WTC11 (cell line): ENCODE results near the gene OTOGL. TPM values are rescaled to one million over a fixed set of nuclear protein-coding genes. Genes with fewer than 3 reads are reported as not detected.

Source experiments
- ATAC-seq: fragments of 200-7000 bp; cut with Tn5 transposase; 2 replicates; pipeline ENCODE4 v1.10.0; 2021; ENCODE audit warnings: mild to moderate bottlenecking, moderate library complexity
- CTCF ChIA-PET: fragments of 300-600 bp; sonication (Branson Sonifier 250); formaldehyde crosslinking; loops from one replicate; lab custom pipeline; 2021; ENCODE audit warnings: antibody characterized with exemption; lab: Charles Lee
- POLR2A ChIA-PET: fragments of 350-600 bp; sonication (Branson Sonifier 250); formaldehyde crosslinking; loops from one replicate; lab custom pipeline; 2021; ENCODE audit warnings: antibody characterized with exemption; lab: Charles Lee
- DNase-seq: peaks from one replicate; pipeline ENCODE4 v3.0.0; 2021; ENCODE audit warnings: low spot score
- H3K27ac Mint-ChIP-seq: 2 replicates; pipeline ENCODE4 v1.8.0; 2021; ENCODE audit warnings: mixed read lengths
- H3K27me3 Mint-ChIP-seq: 2 replicates; pipeline ENCODE4 v1.8.0; 2021; ENCODE audit warnings: low read depth, mild to moderate bottlenecking, moderate library complexity, mixed read lengths
- H3K36me3 Mint-ChIP-seq: 2 replicates; pipeline ENCODE4 v1.8.0; 2021; ENCODE audit warnings: mixed read lengths
- H3K4me1 Mint-ChIP-seq: 2 replicates; pipeline ENCODE4 v1.8.0; 2022; ENCODE audit warnings: mixed read lengths
- H3K4me3 Mint-ChIP-seq: 2 replicates; pipeline ENCODE4 v1.8.0; 2021; ENCODE audit warnings: mild to moderate bottlenecking, moderate library complexity, mixed read lengths
- H3K9me3 Mint-ChIP-seq: 2 replicates; pipeline ENCODE4 v1.8.0; 2021; ENCODE audit warnings: mixed read lengths
- AR ChIP-seq: fragments of 250-450 bp; sonication (Bioruptor Pico); IDR thresholded peaks from 2 replicates; pipeline ENCODE4 v1.9.0; 2021; ENCODE audit warnings: mild to moderate bottlenecking
- ATF1 ChIP-seq: sonication (generic); formaldehyde crosslinking; IDR thresholded peaks from 2 replicates; pipeline ENCODE4 v1.8.1; 2023; ENCODE audit warnings: mild to moderate bottlenecking, moderate library complexity, missing genetic modification reagents
- CREM ChIP-seq: sonication (generic); formaldehyde crosslinking; IDR thresholded peaks from 2 replicates; pipeline ENCODE4 v1.8.1; 2022; ENCODE audit warnings: mild to moderate bottlenecking, missing genetic modification reagents, moderate library complexity
- E2F5 ChIP-seq: sonication (generic); formaldehyde crosslinking; IDR thresholded peaks from 2 replicates; pipeline ENCODE4 v1.8.1; 2022; ENCODE audit warnings: mild to moderate bottlenecking, moderate library complexity, missing genetic modification reagents
- FOXJ3 ChIP-seq: sonication (generic); formaldehyde crosslinking; IDR thresholded peaks from 2 replicates; pipeline ENCODE4 v1.9.0; 2021; ENCODE audit warnings: missing genetic modification reagents, mild to moderate bottlenecking, borderline replicate concordance
- FOXP4 ChIP-seq: sonication (generic); formaldehyde crosslinking; IDR thresholded peaks from 2 replicates; pipeline ENCODE4 v1.8.0; 2022; ENCODE audit warnings: mild to moderate bottlenecking, missing genetic modification reagents
- GRHL2 ChIP-seq: fragments of 250-450 bp; sonication (Bioruptor Pico); IDR thresholded peaks from 2 replicates; pipeline ENCODE4 v1.8.0; 2022; ENCODE audit warnings: mild to moderate bottlenecking, moderate library complexity; ENCODE audit not compliant: insufficient replicate concordance, severe bottlenecking
- IRF1 ChIP-seq: sonication (generic); formaldehyde crosslinking; IDR thresholded peaks from 2 replicates; pipeline ENCODE4 v1.8.0; 2023; ENCODE audit warnings: missing genetic modification reagents
- MXD4 ChIP-seq: fragments of 250-450 bp; sonication (Bioruptor Pico); IDR thresholded peaks from 2 replicates; pipeline ENCODE4 v1.8.0; 2021; ENCODE audit warnings: mild to moderate bottlenecking, moderate library complexity, borderline replicate concordance
- NFYB ChIP-seq: sonication (generic); formaldehyde crosslinking; conservative IDR thresholded peaks from 2 replicates; pipeline ENCODE4 v1.8.0; 2022; ENCODE audit warnings: low read depth, missing genetic modification reagents
- NR2C2 ChIP-seq: sonication (generic); formaldehyde crosslinking; IDR thresholded peaks from 2 replicates; pipeline ENCODE4 v1.8.0; 2022; ENCODE audit warnings: mild to moderate bottlenecking, missing genetic modification reagents
- PRRX2 ChIP-seq: fragments of 250-450 bp; sonication (Bioruptor Pico); IDR thresholded peaks from 2 replicates; pipeline ENCODE4 v1.8.0; 2021; ENCODE audit warnings: mild to moderate bottlenecking
- SMAD4 ChIP-seq: sonication (generic); formaldehyde crosslinking; IDR thresholded peaks from 2 replicates; pipeline ENCODE4 v1.8.0; 2022; ENCODE audit warnings: mild to moderate bottlenecking, missing genetic modification reagents
- SP1 ChIP-seq: sonication (generic); formaldehyde crosslinking; conservative IDR thresholded peaks from 2 replicates; pipeline ENCODE4 v1.8.1; 2022; ENCODE audit warnings: missing genetic modification reagents
- ZBTB21 ChIP-seq: sonication (generic); formaldehyde crosslinking; IDR thresholded peaks from 2 replicates; pipeline ENCODE4 v1.8.1; 2023; ENCODE audit warnings: mild to moderate bottlenecking, missing genetic modification reagents, borderline replicate concordance
- ZNF317 ChIP-seq: sonication (generic); formaldehyde crosslinking; IDR thresholded peaks from 2 replicates; pipeline ENCODE4 v1.8.1; 2023; ENCODE audit warnings: low read depth, mild to moderate bottlenecking, moderate library complexity, missing genetic modification reagents, borderline replicate concordance
- ZNF396 ChIP-seq: fragments of 250-450 bp; sonication (Bioruptor Pico); IDR thresholded peaks from 2 replicates; pipeline ENCODE4 v1.8.0; 2021; ENCODE audit warnings: mild to moderate bottlenecking, moderate library complexity, borderline replicate concordance
- total RNA-seq: library from RNA; stranded (reverse); gene quantifications from 3 replicates; pipeline ENCODE4 v1.2.3, GENCODE V29; 2021
- TF ChIP-seq, protein P1 (sequence below): sonication (generic); formaldehyde crosslinking; IDR thresholded peaks from 2 replicates; pipeline ENCODE4 v1.8.0; 2023; ENCODE audit warnings: mild to moderate bottlenecking, missing genetic modification reagents

Gene OTOGL
- total RNA-seq, 1 experiment from 2014 or later, result 0.55 TPM

DNA sequence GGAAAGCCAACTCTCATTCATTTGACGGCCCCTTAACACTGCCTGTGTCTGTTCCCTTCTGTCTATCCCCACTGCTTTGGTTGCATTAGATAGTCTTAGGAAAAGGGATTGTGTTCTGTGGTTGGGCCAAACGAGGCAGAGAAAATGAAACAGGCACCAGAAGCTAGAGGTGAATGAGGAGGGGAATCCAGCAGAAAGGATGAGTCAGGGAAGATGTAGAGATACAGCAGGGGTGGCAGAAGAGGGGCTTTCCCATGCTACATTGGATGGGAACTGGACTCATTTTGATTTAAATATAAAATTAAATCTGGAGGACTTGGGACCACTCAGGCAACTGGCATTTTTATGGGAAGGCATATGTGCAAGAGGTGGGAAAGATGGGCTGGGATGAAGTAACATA lies 43.3 kb downstream of the OTOGL start:
- H3K27me3 Mint-ChIP-seq, result no peaks in the 10 kb centered on the region
- peaks cover 4% of the 10 kb centered on the region; the same call in 1 of the 2 replicates for H3K9me3 Mint-ChIP-seq
- CTCF ChIA-PET, result no interaction called here
- H3K4me3 Mint-ChIP-seq, result no peak overlapping the region
- ATAC-seq (no peak), DNase-seq (no peak)
- TF ChIP-seq ZNF396 (CRISPR knock-in tag) (no peak), PRRX2 (CRISPR knock-in tag) (no peak)
- peaks cover 5% of the 10 kb centered on the region for H3K4me1 Mint-ChIP-seq
- POLR2A ChIA-PET, result no interaction called here
- H3K36me3 Mint-ChIP-seq, result no peaks in the 10 kb centered on the region; the same call in 1 of the 2 replicates
- H3K27ac Mint-ChIP-seq, result no peak overlapping the region

DNA sequence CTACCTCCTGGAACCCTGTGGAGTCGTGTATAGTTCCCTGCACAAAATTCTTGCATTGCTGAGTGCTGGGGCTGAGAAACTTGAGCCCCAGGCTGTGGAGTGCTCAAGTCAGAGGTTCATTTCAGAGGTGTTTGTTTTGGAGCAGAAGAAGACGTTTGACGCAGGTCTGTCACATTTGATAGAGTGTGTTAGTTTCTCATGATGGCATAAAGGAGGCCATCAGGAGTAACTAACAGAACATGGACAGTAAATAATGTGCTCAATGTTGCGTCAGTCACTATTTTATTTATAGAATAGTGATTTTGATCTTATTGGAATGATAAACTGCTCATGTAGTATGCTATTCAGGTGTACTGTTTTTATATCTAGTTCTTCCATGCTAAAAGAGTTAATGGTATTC lies 44.2 kb downstream of the OTOGL start:
- POLR2A ChIA-PET, result no interaction called here
- CTCF ChIA-PET, result no interaction called here

More for the DNA sequence above, 44.2 kb downstream of the OTOGL start:
- Mint-ChIP-seq H3K27ac (no peak overlapping the region), H3K4me3 (no peak overlapping the region), H3K36me3 (peaks cover 2% of the 10 kb centered on the region), H3K9me3 (peaks cover 9% of the 10 kb centered on the region), H3K27me3 (no peaks in the 10 kb centered on the region), H3K4me1 (peaks cover 8% of the 10 kb centered on the region)
- no peak for DNase-seq
- TF ChIP-seq E2F5 (CRISPR knock-in tag) (no peak), ZBTB21 (CRISPR knock-in tag) (no peak), SMAD4 (CRISPR knock-in tag) (no peak), AR (CRISPR knock-in tag) (no peak), MXD4 (CRISPR knock-in tag) (no peak), ZNF317 (CRISPR knock-in tag) (no peak), IRF1 (CRISPR knock-in tag) (no peak), NR2C2 (CRISPR knock-in tag) (no peak), CREM (no peak), GRHL2 (CRISPR knock-in tag) (no peak), SP1 (CRISPR knock-in tag) (no peak), ATF1 (CRISPR knock-in tag) (no peak), FOXP4 (CRISPR knock-in tag) (no peak), ZNF396 (CRISPR knock-in tag) (no peak), FOXJ3 (CRISPR knock-in tag) (no peak), NFYB (no peak)
- TF ChIP-seq, protein P1, sequence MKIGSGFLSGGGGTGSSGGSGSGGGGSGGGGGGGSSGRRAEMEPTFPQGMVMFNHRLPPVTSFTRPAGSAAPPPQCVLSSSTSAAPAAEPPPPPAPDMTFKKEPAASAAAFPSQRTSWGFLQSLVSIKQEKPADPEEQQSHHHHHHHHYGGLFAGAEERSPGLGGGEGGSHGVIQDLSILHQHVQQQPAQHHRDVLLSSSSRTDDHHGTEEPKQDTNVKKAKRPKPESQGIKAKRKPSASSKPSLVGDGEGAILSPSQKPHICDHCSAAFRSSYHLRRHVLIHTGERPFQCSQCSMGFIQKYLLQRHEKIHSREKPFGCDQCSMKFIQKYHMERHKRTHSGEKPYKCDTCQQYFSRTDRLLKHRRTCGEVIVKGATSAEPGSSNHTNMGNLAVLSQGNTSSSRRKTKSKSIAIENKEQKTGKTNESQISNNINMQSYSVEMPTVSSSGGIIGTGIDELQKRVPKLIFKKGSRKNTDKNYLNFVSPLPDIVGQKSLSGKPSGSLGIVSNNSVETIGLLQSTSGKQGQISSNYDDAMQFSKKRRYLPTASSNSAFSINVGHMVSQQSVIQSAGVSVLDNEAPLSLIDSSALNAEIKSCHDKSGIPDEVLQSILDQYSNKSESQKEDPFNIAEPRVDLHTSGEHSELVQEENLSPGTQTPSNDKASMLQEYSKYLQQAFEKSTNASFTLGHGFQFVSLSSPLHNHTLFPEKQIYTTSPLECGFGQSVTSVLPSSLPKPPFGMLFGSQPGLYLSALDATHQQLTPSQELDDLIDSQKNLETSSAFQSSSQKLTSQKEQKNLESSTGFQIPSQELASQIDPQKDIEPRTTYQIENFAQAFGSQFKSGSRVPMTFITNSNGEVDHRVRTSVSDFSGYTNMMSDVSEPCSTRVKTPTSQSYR (CRISPR knock-in tag), result no peak
- no peak for ATAC-seq
